Activated CD4-positive, CD25-positive, alpha-beta regulatory T cell (primary cell): ENCODE data around the gene VPS9D1.
"Not testable (repeated sequence)": the region's sequence is repeated elsewhere in the genome, so short reads cannot be mapped to it uniquely, and the experiment has no call there.

Experiments used
- DNase-seq, 4 experiments: peaks; one replicate each; lab custom pipeline; 2025; lab: John Stamatoyannopoulos, UW

The VPS9D1 gene

GRCh38 chr16:89709716-89710432, 10.8 kb downstream of the VPS9D1 start:
- no peak for DNase-seq

DNA sequence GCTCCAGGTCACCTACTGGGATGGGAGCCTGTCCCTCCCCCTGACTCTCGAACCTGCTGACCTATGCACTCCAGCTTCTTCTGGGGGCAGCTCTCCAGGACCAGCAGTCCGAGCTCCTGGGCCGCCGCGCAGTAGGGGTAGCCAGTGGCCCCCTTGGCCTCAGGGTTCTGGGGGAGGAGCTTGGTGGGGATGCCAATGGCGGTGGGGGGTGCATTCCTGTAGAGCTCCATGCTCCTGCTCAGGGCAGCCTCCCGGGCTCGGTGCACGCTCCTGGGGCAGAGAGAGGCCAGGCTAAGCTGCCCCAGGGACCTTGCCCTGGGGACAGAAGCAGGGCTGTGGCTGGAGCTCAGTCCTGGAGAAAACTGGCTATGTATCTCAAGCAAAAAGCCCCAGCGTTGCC, 11.5 kb downstream of the VPS9D1 start:
- no peak for DNase-seq

GRCh38 chr16:89708481-89708931, 12.2 kb downstream of the VPS9D1 start:
- no peak for DNase-seq

DNA sequence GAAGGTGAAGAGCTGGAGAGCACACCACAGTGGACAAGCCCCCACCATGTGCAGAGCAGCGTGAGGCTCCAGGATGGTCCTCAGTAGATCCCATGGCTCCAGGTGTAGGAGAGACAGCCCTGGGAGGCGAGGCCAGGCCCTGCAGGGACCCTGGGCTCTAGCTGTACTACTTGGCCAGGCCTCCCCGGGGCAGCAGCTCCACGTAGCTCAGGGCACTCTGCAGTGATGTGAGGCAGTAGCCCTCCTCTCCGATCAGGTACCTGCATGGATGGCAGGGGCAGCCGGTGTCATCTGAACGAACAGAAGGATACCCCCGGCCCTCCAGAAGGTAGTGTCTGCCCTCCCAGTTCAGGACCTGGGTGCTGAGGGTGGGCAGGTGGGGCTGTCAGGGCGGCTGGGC, 13.0 kb downstream of the VPS9D1 start:
- DNase-seq, result no peak

DNA sequence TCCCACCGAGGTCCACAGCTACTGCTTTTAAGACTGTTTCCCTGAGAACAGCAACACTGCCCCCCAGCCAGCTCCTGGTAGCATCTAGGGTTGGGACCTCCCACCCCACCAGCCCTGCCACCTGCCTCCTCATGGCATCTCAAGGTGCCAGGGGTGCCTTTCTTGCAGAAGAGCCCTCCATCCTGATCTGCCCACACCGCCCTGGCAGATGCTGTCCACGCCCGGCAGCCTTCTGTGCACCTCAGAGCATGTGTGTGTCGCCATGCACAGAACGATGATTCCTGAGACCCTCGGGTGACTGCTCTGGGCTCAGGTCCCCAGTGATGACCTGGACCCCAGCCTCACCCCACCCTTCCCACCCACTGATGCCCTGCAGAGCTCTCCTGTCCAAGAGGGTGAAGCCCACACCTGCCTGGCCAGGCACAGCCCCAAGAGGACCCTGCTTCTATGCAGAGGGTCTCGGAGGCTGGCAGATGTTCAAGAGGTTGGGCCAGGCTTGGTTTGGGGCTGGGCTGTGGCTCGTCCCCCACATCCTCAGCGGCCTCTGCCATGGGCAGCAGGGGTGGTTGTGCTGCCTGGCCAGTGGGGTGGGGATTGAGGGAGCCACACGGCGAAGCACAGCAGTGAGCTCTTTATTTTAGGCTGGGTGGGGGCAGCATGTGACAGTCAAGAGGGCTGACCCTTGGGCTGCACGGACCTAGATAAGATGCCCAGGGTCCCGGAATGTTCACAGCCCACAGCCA, 14.0 kb downstream of the VPS9D1 start:
- DNase-seq, result no peak

GRCh38 chr16:89705006-89705405, 15.7 kb downstream of the VPS9D1 start:
- DNase-seq, result no peak

DNA sequence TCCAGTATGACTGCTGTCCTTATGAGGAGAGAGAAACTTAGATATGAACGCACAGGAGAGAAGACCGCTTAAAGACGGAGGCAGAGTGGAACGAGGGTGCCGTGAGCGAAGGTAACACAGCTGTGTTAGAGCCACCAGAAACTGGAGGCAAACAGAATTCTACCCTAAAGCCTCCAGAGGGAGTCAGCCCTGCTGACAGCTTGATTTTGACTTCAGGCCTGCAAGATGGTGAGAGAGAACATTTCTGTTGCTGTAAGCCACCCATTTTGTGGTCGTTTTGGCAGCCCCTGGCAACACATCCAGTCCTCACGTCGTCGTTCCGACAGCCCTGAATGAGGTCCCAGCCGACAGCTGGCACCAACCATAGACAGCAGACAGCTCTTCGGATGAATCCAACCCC, 16.4 kb downstream of the VPS9D1 start:
- no peak for DNase-seq

DNA sequence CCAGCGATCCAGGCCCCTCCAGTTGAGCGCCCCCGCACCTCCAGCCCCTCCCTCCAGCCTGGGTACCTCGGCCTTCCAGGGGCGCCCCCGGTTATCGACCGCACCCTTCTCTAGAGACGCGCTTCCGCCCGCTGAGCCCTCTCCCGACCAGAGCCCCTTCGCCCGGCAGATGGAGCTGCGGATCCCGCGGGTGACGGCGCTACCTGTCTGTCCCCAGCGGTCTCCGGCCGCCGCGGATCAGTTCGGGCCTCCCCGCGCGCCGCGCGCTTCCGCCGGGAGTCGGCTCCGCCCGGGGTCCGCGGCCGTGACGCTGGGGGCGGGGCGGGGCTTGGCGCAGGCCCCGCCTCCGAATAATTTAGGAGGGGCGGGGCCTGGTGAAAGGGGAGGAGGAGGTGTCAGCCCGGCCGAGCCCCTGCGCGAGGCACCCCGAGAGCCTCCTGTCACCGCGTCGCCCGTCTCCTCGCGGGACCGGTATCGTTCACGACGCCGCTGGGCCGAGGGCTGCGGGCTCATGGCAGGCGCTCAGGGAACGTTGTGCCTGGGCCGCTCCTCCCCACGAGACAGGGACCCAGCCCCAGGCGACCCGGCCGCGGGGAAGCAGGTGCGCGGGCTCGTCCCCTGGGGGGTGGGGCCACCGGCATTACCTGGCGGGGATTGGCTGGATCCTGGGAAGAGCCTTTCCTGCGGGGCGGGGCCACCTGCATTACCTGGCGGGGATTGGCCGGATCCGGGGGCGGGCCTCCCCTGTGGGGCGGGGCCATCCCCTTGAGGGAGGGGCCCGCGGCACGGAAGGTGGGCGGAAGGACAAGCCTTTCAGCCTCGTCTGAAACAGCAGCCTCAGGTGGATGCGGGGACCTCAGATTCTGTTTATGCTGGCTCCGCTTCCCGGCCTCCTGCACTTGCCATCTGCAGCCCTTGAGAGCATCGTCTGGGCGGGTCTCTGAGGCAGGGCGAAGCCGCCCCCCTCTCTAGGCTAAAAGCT, 19.0 kb downstream of the VPS9D1 start, which contains the start of gene SPATA2L:
Gene SPATA2L (minus strand): TSS at position 281 of the 982 bp plus-strand sequence. CDS start 473 bp downstream, outside the sequence.
- peak; percentile 94 to 98 (median 97) for DNase-seq

DNA sequence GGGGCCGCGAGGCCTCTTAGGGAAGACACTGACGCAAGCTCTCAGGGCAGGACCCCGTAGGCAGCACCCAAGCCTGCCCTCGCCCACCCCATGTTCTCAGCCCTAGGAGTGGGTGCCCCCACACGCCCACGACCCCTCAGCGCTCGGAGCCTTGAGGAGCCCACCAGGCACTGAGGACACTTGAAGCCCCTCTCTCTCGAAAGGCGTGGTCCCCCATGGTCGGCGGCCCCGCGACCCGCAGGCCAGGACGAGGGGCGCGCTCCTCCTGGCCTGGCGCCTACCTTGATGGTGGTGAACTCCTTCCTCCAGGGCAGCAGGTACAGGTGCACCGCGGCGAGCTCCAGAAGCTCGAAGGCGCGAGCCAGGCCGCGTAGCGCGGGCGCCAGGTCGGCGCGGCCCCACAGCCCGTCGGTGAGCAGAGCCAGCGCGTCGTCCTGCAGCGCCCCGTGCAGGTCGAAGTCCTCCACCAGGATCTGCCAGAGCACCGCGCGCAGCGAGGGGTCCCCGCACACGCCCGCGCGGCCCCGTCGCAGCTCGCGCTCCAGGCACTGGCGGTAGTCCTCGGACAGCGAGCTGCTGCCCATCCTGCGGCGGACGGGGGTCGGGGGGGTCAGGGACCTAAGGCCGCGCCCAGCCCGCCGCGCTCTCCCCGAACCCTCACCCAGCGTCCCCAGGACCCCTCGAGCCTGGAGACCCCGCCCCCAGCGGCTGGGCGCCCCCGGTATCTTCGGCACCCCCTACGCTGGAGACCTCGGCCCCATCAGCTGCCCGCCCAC, 19.9 kb downstream of the VPS9D1 start:
- peak in 2 of 4 experiments; percentile 52 to 59 for DNase-seq

DNA sequence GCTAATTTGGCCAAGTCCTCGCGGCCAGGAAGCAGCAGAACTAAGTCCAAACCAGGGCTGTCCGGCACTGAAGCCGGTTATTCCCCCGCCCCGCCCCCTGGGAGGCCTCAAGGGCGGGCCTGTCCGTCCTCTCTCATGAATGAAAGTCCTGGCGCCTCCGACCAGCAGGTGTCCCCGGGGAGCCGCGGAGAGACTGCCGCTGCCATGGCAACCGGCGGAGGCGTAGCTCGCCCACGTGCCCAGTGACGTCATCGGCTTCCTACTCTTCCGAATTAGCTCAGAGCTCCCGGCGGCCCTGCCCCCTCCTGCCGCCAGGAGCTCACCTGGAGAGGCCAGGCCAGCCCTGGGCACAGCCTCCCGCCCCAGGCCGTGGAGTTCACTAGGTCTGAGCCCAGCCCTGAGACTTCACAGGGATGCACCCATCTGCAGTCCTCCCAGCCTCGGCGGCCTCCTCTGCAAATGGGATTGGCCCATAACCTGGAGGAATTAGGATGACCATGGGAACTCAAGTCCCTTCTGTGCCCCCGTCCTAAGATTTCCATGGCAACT, 20.5 kb downstream of the VPS9D1 start:
- DNase-seq, result peak; percentile 87 to 94 (median 92)

DNA sequence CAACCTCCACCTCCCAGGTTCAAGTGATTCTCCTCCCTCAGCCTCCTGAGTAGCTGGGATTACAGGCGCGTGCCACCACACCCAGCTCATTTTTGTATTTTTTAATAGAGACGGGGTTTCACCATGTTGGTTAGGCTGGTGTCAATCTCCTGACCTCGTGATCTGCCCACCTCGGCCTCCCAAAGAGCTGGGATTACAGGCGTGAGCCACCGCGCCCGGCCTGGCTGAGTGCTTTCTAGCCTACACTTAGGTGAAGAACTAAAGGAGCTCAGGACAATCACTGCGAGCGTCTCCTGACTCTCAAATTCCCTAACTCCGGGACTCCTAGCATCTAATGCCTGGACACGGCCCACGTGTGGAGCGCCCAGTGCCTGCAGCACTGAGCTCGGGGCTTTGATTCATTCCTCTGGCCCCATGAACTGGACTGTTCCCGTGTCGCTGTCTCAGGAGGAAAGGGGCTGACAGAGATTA, 21.0 kb downstream of the VPS9D1 start:
- DNase-seq, result not testable (repeated sequence)

DNA sequence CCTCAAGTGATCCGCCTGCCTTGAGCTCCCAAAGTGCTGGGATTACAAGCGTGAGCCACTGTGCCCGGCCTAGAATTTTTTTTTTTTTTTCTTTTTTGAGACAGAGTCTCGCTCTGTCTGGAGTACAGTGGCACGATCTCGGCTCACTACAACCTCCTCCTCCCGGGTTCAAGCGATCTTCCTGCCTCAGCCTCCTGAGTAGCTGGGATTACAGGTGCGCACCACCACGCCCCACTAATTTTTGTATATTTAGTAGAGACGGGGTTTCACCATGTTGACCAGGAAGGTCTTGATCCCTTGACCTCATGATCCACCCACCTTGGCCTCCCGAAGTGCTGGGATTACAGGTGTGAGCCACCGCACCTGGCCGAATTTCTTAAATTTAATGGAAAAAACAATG, 22.0 kb downstream of the VPS9D1 start:
- not testable (repeated sequence) for DNase-seq

DNA sequence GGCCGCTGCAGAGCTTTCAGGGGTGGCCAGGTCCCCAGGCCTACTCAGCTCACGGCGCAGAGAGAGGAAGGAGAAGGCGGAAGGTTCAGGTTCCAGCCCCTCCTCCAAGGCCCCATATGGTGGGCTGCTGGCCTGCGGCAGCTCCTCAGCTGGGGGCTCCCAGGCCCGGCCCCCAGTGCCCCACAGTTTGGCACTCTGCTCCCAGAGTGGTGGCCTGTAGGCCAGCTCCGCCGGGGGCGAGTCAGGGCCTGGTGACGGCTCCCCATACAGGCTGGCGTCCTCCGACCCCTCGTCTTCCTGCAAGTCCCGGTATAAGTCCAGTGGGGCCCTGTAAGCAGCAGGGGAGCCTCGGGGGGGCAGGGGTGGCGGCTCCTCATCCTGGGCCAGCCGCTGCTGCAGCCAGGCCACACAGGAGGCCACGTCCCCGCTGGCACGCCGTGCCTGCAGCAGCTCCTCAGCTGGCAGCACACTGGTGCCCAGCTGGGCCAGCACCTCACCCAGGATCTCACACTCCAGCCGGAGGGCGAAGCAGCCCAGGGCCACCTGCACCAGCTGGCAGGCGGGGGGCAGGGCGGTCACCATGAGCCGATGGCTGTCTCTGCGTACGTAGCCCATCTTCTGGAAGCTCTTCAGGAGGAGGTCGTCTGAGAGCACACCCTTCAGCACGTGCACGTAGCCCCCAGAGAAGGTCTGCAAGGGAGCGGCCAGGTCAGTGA, 22.9 kb downstream of the VPS9D1 start:
- DNase-seq, result no peak

GRCh38 chr16:89697161-89697615, 23.5 kb downstream of the VPS9D1 start:
- no peak for DNase-seq

DNA sequence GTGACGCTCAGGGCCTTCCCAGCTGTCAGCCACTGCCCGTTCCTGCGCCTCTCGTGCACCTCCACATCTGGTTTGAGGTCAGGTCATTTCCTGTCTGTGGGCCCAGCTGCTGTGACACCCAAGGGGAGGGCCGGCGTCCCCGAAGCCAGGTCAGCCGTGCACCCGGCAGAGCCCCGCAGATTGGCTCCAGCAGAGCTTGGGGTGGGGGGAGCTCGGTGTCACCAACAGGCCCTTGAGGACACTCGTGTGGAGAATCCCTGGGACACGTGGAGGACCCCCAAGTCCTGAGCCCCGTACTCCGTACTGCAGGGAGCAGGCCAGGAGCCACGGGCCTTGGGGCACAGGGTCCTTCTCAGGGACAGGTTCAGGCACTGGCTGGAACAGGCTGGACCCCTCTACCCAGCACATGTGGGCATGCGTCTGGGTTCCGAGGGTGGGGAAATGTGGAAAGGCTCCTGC, 24.0 kb downstream of the VPS9D1 start:
- DNase-seq, result no peak

DNA sequence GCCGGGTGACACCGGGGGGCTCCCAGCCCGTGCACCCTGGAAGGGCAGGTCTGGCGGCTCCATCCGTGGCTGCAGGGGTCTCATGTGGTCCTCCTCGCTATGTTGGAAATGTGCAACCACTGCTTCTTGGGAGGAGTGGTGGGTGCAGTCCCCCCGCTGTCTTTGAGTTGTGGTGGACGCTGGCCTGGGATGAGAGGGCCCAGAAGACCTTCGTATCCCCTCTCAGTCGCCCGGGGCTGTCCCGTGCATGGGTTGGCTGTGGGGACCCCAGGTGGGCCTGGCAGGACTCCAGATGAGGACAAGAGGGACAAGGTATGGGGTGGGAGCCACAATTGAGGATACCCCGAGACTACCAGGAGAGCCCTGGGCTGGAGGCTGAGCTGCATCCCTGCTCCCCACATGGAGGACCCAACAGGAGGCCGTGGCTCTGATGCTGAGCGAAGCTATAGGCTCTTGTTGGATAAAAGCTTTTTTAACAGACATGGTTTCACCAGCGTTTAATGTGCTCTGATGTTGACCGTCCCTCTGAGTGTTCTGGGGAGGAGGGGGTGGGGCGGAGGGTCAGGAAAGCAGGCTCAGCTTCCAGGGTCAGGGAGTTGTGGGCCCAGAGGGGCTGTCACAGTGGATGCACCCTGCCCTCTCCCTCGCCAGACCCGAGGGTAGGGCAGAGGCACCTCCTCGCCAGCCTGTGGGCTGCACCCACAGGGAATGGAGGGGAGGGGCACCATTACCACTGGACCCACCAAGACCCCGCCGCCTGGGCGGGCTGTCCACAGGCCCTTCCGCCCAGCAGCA, 24.6 kb downstream of the VPS9D1 start:
- no peak for DNase-seq

DNA sequence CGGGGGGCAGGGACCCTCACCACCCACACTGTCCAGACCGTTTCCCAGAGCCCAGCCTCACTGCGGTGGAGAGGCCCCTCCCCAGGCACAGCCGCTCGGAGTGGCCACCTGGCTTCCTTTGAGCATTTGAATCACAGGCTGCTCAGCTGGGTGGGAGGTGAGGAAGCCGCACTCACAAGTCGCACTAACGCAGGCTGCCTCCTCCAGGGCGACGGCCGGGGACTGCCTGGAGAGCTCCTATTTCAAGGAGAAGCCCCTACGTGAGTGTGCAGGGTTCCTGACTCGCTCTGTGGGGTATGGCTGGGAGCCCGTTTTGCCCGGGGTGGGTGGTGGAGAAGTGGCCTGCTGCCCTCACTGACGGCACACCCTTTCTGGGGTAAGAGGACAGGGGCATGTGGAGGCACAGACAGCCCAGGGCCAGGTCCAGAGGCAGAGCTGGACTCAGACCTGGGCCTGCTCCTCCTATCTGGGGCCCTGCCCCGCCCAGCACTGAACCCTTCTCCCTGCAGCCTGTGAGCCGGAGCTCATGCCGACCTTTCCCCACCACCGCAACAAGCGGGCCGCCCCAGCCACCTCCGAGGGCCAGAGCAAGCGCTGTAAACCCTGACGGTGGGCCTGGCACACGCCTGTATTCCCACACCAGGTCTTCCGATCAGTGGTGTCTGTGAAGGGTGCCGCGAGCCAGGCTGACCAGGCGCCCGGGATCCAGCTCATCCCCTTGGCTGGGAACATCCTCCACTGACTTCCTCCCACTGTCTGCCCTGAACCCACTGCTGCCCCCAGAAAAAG, 25.4 kb downstream of the VPS9D1 start:
- DNase-seq, result no peak

GRCh38 chr16:89694784-89695085, 26.0 kb downstream of the VPS9D1 start:
- DNase-seq, result not testable (repeated sequence)
